RPMI8226 (cell line): ENCODE data around the gene OSBPL7.

ENCODE experiments used
- DNase-seq: peaks from one replicate; pipeline ENCODE4 v3.0.0-alpha.2; 2015

Gene OSBPL7

DNA sequence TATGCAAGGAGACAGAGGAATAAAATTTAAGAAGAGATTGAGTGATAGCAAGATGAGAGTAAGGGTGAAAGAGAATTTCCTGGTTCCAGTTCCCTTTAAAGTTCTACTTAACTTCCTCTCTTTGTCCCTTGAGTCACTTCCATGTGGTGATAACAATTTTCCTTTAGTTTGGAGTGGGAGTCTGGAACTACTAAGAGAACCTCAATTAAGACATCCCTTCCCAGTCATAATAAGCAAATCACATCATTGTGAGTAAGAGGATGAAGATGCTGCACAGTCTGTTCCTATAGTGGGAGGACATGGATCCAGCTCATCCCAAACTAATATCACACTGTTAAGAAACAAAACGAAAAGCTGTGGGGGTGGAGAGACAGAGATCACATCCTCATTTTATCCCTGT, 64.2 kb downstream of the OSBPL7 start:
- DNase-seq, result no peak
